Osteoblast (primary cell): ENCODE results near the gene NEURL2. TPM values are rescaled to one million over a fixed set of nuclear protein-coding genes. Genes with fewer than 3 reads are reported as not detected.

Source experiments
- DNase-seq: peaks from one replicate; pipeline ENCODE4 v3.0.0; 2011; ENCODE audit warnings: low spot score, mixed read lengths; ENCODE audit not compliant: insufficient read length; ENCODE audit errors: missing footprints
- H2AFZ ChIP-seq: 2 replicates; pipeline ENCODE4 v1.6.0; 2011; ENCODE audit warnings: mild to moderate bottlenecking, low read length
- H3K27ac ChIP-seq: 2 replicates; pipeline ENCODE4 v1.5.1; 2011; ENCODE audit warnings: mild to moderate bottlenecking, low read depth, low read length, moderate library complexity
- H3K27me3 ChIP-seq: 2 replicates; pipeline ENCODE4 v1.6.0; 2012; ENCODE audit warnings: mild to moderate bottlenecking, control low read depth, inconsistent platforms, low read length, moderate library complexity; ENCODE audit not compliant: insufficient read depth
- H3K36me3 ChIP-seq: 2 replicates; pipeline ENCODE4 v1.5.1; 2011; ENCODE audit warnings: mild to moderate bottlenecking, low read length, control low read depth, moderate library complexity; ENCODE audit not compliant: insufficient read depth
- H3K4me1 ChIP-seq: 2 replicates; pipeline ENCODE4 v1.5.1; 2011; ENCODE audit warnings: mild to moderate bottlenecking, low read length, control low read depth, moderate library complexity; ENCODE audit not compliant: insufficient read depth
- H3K4me2 ChIP-seq: 2 replicates; pipeline ENCODE4 v1.6.0; 2011; ENCODE audit warnings: mild to moderate bottlenecking, low read length; ENCODE audit not compliant: insufficient read depth
- H3K4me3 ChIP-seq: fragments of 200-600 bp; sonication (generic); 3 replicates; pipeline ENCODE4 v1.5.1; 2012; ENCODE audit warnings: mild to moderate bottlenecking, low read length, inconsistent platforms; ENCODE audit not compliant: insufficient read depth
- H3K79me2 ChIP-seq: 2 replicates; pipeline ENCODE4 v1.6.0; 2012; ENCODE audit warnings: mild to moderate bottlenecking, low read length, control low read depth, inconsistent platforms; ENCODE audit not compliant: insufficient read depth
- H3K9me3 ChIP-seq: 2 replicates; pipeline ENCODE4 v1.5.1; 2011; ENCODE audit warnings: low read depth, low read length, control low read depth
- H4K20me1 ChIP-seq: 2 replicates; pipeline ENCODE4 v1.6.0; 2012; ENCODE audit warnings: mild to moderate bottlenecking, low read length, control low read depth; ENCODE audit not compliant: insufficient read depth
- total RNA-seq: library from RNA; depleted of rRNA; stranded (reverse); fragments of >200 nt; gene quantifications from 2 replicates; pipeline ENCODE4 v1.2.3, GENCODE V29; 2012
- TF ChIP-seq, protein P1 (sequence below): IDR thresholded peaks from 2 replicates; pipeline ENCODE4 v1.5.1; 2011; ENCODE audit warnings: mild to moderate bottlenecking, low read depth, low read length, moderate library complexity; ENCODE audit errors: extremely low read depth

NEURL2 gene, protein sequence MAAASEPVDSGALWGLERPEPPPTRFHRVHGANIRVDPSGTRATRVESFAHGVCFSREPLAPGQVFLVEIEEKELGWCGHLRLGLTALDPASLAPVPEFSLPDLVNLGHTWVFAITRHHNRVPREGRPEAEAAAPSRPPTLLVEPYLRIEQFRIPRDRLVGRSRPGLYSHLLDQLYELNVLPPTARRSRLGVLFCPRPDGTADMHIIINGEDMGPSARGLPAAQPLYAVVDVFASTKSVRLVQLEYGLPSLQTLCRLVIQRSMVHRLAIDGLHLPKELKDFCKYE
- total RNA-seq = 4.7 and 7.1 TPM in 2 replicates

DNA sequence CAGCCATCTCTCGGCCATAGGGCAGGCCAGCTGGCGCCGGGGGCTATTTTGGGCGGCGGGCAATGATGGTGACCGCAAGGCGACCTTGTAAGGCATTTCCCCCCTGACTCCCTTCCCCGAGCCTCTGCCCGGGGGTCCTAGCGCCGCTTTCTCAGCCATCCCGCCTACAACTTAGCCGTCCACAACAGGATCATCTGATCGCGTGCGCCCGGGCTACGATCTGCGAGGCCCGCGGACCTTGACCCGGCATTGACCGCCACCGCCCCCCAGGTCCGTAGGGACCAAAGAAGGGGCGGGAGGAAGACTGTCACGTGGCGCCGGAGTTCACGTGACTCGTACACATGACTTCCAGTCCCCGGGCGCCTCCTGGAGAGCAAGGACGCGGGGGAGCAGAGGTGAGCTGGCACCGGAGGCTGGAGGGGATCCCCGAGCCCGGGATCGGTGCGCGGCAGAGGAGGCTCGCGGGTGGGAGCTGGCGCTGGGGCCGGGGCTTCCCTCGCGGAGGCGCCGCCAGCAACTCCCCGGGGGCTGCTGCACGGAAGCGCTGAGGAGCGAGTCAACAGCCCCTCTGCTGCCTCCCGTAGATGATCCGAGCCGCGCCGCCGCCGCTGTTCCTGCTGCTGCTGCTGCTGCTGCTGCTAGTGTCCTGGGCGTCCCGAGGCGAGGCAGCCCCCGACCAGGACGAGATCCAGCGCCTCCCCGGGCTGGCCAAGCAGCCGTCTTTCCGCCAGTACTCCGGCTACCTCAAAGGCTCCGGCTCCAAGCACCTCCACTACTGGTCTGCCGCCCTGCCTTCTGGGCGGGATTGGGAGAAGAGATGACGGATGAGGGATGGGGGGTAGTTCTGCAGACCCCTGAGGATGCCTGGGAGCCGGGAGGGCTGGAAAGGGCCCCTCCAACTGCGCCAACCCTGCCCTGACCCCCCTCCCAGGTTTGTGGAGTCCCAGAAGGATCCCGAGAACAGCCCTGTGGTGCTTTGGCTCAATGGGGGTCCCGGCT lies at the start of gene NEURL2, which contains the start of gene CTSA:
NEURL2 (minus strand) TSS at position 224 of the 999 bp plus-strand sequence; CDS start at position 7, 217 bp downstream.
CTSA (plus strand) TSS at position 351 of the 999 bp plus-strand sequence; CDS start at position 585, 234 bp downstream.
- peak; percentile 99 for DNase-seq
- H3K4me2 ChIP-seq = peak within 1 kb of the TSS; percentile 94
- H3K4me3 ChIP-seq = peak within 1 kb of the TSS; percentile 86

DNA sequence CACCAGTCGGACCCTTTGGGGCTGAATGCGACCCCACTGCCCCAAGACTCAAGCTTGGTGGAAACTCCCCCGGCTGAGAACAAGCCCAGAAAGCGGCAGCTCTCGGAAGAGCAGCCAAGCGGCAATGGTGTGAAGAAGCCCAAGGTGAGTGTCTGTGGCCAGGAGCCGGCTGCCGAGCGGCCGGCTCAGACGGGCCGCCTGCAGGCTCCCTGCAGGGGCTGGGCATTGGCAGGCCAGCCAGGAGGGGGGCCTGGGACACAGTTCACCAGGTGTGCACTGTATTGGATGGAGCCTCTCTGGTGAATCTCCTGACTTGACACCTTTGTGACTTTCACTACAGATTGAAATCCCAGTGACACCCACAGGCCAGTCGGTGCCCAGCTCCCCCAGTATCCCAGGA lies 49.5 kb upstream of the NEURL2 start:
- Histone ChIP-seq H3K4me3 (no peak overlapping the region), H3K27ac (no peak overlapping the region), H3K27me3 (no peaks in the 10 kb centered on the region), H3K9me3 (no peaks in the 10 kb centered on the region), H3K4me2 (no peak overlapping the region), H3K79me2 (peaks cover 29% of the 10 kb centered on the region), H4K20me1 (peaks cover 16% of the 10 kb centered on the region), H3K4me1 (peaks cover 16% of the 10 kb centered on the region), H3K36me3 (peaks cover 75% of the 10 kb centered on the region), H2AFZ (no peak overlapping the region)
- no peak for DNase-seq
- TF ChIP-seq, protein P1, sequence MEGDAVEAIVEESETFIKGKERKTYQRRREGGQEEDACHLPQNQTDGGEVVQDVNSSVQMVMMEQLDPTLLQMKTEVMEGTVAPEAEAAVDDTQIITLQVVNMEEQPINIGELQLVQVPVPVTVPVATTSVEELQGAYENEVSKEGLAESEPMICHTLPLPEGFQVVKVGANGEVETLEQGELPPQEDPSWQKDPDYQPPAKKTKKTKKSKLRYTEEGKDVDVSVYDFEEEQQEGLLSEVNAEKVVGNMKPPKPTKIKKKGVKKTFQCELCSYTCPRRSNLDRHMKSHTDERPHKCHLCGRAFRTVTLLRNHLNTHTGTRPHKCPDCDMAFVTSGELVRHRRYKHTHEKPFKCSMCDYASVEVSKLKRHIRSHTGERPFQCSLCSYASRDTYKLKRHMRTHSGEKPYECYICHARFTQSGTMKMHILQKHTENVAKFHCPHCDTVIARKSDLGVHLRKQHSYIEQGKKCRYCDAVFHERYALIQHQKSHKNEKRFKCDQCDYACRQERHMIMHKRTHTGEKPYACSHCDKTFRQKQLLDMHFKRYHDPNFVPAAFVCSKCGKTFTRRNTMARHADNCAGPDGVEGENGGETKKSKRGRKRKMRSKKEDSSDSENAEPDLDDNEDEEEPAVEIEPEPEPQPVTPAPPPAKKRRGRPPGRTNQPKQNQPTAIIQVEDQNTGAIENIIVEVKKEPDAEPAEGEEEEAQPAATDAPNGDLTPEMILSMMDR = no peak

More for the DNA sequence above, at the start of gene NEURL2, which contains the start of gene CTSA:
- no peaks in the 10 kb centered on the region for H3K27me3 ChIP-seq
- peaks cover 24% of the 10 kb centered on the region for H3K4me1 ChIP-seq
- H3K79me2 ChIP-seq = peaks cover 25% of the 10 kb centered on the region
- H2AFZ ChIP-seq = peak within 1 kb of the TSS; percentile 83
- H3K27ac ChIP-seq = peak within 1 kb of the TSS; percentile 83
- H3K36me3 ChIP-seq = peaks cover 35% of the 10 kb centered on the region
- H4K20me1 ChIP-seq = peaks cover 14% of the 10 kb centered on the region
- TF ChIP-seq, protein P1 = no peak
- no peaks in the 10 kb centered on the region for H3K9me3 ChIP-seq

DNA sequence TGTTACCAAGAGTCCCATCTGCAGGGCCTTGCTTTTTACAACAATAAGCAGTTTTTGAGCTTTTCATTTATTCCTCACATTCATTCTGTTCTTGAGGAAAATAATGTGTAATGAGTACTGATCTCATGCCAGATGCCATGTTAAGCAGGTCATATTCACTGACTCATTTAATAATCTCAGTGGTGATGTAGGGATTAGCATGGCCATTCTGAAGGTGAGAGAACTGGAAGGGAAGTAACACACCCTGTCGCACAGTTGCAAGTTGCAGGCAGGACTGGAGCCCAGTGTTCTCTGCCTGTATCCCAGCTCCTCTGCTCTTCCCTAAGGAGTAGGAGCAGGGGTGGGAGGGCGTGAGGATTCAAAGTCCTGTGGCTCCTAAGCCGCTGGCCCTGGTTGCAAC lies 49.0 kb upstream of the NEURL2 start:
- no peak overlapping the region for H3K27ac ChIP-seq
- DNase-seq = peak; percentile 27
- peaks cover 16% of the 10 kb centered on the region for H3K4me1 ChIP-seq
- peaks cover 16% of the 10 kb centered on the region for H4K20me1 ChIP-seq
- peaks cover 71% of the 10 kb centered on the region for H3K36me3 ChIP-seq
- no peak overlapping the region for H3K4me3 ChIP-seq
- H3K4me2 ChIP-seq = no peak overlapping the region
- TF ChIP-seq, protein P1 = no peak
- H3K79me2 ChIP-seq = peaks cover 29% of the 10 kb centered on the region
- no peak overlapping the region for H2AFZ ChIP-seq
- H3K27me3 ChIP-seq = no peaks in the 10 kb centered on the region
- H3K9me3 ChIP-seq = no peaks in the 10 kb centered on the region
